GM18508 (cell line): ENCODE data around the gene TM4SF5.

Source experiments
- ATAC-seq: cut with Tn5 transposase; IDR thresholded peaks from one replicate; pipeline ENCODE4 v1.9.1; 2021; ENCODE audit warnings: moderate number of reproducible peaks; ENCODE audit not compliant: insufficient read depth, unreplicated experiment

The TM4SF5 gene, protein sequence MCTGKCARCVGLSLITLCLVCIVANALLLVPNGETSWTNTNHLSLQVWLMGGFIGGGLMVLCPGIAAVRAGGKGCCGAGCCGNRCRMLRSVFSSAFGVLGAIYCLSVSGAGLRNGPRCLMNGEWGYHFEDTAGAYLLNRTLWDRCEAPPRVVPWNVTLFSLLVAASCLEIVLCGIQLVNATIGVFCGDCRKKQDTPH

DNA sequence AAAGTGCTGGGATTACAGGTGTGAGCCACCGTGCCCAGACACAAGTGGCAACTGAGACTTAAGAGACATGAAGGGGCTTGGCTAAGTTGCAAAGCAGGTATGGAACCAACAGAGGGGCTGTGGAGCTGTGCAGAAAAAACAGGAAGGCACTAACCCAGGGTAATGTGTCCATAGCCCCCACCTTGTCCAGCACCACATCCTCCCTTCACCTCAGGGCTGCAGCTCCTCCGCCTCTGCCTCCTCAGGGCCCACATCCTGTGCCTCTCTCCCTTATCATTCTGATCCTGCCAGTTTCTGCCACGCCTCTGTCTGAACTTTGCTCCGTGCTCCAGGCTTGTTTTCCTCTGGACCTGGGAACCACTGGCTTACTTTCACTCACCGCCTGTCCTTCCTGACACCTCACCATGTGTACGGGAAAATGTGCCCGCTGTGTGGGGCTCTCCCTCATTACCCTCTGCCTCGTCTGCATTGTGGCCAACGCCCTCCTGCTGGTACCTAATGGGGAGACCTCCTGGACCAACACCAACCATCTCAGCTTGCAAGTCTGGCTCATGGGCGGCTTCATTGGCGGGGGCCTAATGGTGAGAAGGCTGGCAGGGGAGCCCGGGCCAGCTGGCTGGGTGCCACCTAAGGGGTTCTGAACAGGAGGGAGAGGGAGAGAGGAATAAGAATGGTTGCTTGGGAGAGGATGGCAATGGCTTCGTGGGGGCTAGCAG, at the start of gene TM4SF5:
TM4SF5 (plus strand) TSS at position 368 of the 716 bp plus-strand sequence; CDS start at position 405, 37 bp downstream.
- no peak for ATAC-seq

DNA sequence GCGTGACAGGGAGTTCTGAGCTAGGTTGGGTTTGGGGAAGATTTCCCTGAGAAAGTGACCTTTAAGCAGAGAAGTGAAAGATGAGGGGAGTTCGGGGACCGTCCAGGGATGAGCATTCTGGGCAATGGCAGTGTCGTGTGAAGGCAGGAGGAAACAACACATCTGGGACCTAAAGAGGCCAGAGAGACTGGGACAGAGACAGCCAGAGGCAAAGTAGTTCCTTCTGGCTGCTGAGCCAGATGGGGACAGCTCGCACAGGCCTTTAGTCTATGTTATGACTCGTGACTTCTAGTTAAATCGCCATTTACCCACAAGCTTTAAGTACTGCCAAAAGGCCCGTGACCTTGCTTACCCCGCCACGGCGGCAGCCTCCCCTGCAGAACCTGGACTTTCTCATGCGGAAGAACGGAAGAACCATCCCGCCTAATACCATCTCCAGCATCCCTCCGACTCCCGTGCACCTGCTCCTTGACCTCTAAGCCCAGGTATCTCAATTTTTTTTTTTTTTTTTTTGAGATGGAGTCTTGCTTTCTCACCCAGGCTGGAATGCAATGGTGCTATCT, 48.9 kb upstream of the TM4SF5 start:
- ATAC-seq: no peak

DNA sequence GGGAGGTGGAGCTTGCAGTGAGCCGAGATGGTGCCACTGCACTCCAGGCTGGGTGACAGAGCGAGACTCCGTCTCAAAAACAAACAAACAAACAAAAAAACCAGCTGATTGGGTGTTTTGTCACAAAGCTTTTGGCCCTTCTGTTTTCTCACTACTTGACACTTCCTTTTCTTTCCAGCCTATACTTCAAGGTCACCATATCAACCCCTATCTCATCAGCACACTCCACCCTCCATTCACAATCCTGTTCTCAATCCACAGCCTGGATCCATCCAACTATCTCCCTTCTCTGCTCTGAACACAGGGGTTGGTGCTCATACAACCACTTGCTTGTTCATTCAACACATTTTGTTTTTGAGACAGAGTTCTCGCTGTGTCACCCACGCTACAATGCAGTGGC, 47.0 kb upstream of the TM4SF5 start:
- no peak for ATAC-seq

DNA sequence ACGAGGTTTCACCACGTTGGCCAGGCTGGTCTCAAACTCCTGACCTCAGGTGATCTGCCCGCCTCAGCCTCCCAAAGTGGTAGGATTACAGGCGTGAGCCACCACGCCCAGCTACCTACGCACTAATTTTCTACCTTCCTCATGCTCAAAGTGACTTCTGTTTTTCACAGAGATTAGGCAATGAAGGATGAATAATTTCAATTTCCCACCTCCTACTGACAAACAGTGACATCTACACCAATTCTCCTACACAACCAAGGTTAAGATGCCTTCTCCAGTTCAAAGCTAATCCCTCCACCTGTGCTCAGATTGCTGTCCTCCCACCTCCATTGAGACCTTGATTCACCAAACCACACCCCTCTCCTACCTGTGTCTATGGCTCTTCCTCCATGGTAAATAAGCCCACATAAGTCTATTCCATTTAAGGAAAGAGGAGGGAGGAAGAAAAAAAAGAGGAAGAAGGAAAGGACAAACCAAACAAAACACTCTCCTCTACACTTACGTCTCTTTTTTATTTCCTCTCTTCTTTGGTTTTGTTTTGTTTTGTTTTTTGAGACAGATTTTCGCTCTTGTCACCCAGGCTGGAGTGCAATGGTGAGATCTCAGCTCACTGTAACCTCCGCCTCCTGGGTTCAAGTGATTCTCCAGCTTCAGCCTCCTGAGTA, 45.9 kb upstream of the TM4SF5 start:
- ATAC-seq: no peak

DNA sequence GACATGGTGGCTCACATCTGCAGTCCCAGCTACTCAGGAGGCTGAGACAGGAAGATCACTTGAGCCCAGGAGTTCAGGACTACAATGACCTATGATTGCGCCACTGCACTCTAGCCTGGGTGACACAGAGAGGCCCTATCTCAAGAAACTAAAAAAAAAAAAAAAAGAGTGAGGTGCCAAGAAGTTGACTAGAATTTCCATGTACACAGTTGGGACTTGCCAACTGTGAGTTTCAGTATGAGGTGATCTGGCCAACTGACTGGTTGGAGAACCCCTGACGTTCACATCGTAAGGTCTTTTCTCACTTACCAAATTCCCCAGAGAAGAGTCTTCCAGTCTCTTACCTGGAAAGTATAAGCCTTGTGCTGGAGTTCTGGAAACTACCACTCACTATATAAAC, 43.6 kb upstream of the TM4SF5 start:
- no peak for ATAC-seq

DNA sequence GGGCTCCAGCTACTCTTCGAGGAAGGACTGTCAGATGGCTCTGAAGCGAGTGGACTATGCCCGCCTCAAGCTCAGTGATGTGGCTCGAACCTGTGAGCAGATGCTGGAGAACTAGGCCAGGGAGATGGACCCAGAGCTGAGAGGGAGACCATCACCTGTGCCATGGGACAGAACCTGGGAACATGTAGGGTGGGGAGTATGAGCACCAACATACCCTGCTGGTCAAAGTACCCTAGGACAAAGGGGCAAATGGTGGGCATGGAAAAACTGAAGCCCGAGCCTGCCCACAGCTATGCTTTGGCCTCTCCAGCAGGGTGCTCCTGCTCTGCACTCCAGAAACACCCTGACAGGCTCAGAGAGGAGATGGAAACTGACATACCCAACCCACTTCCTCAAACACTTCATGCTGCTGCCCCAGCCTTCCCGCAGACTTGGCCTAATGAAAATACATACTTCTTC, 38.6 kb upstream of the TM4SF5 start:
- ATAC-seq: no peak

DNA sequence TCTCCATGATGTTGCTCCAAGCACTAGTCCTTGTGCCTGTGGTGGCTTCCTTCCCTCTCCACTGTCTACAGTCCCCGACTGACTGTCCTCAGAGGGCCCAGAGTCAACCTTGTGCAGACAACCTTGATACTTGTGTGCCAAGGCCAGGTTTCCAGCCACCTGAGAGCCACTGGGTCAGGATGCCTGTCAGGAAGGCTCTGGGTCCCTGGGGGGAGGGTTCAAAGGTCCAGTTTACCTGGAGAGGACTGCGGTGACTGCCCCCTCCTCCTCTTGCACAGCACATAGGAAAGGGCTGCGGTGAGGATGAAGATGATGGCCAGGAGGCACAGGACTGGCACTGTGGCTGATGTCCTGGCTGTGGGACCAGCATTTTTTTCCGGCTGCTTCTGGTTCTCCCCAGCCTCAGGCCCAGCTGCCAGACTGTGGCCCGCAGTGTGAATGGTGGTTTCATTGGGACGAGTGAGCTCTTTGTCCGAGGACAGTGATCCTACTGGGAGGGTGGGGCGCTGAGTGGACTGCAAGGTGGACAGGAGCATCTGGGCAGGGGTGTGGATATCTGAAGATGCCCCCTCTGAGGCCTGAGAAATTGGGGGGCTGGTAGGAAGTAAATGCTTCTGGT, 36.7 kb upstream of the TM4SF5 start:
- ATAC-seq: no peak

DNA sequence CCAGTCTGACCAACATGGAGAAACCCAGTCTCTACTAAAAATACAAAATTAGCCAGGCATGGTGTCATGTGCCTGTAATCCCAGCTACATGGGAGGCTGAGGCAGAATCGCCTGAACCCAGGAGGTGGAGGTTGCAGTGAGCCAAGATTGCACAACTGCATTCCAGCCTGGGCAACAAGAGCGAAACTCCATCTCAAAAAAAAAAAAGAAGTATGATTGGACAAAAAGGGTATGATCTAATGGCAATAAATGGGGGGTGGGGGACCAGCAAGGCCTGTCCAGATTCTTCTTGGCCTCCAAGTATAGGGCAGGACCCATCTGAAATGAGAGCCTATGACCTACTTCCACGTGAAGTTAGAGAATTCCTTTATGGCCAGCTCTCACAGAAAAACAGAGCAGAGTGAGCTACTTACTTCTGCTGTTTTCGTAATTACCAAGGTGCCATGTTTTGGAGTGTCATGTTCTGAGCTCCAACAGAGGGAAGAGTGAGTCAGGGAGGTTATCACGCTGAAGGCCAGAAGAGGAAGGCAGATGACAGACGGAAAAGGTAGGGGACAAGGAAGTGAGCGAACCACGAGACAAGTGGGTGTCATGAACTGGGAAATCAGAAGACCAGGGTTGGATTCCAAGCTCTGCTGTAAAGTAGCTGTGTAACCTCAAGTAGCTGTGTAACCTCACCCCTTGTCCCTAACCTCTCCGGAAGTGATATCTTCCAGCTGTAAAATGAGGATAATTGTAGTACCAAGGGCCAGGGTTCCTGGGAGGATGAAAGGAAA, 35.6 kb upstream of the TM4SF5 start:
- no peak for ATAC-seq

DNA sequence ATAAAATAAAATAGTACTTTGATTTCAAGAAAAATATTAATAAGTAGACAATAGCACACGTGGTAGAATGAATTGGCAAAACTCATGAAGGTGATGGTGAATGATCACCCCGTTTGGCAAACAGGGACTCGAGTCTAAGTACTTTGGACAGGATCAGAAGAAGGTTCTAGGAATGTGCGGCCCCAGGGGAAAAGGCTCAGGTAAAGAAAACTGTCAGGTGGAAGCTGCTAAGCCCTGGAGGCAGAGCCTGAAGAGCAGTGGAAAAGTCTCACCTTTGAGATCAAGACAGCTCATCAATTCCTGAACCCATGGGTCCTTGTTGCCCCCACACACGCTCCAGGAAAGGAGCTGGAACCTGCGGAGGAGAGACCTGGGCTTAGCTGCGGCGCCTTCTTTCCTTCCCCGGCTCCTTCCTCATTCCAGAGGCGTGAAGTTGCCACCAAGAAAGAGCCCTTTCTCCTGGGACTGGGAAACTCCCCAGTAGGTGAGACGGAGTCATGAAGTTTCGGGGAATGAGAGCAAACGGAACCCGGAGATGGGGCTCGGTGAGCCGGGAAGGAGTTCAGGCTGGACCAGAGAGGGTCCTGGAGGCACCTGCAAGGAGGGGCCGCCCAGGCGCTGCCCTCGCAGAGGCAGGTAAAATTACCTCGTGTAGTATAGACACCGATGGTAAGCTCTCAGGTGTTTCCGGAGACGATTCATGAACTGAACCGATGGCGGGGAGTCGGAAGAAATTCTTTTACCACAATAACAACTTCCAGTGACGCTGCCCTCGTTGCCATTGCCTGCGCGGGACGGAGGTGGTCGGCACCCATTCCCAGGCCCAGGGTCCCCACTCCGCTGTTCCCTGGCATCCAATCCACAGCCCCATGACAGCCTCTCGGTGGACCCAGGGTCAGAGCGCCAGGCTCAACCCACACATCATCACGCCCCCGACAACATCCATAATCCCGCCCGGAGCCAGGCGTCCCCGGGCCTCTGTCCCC, 33.3 kb upstream of the TM4SF5 start:
- no peak for ATAC-seq

DNA sequence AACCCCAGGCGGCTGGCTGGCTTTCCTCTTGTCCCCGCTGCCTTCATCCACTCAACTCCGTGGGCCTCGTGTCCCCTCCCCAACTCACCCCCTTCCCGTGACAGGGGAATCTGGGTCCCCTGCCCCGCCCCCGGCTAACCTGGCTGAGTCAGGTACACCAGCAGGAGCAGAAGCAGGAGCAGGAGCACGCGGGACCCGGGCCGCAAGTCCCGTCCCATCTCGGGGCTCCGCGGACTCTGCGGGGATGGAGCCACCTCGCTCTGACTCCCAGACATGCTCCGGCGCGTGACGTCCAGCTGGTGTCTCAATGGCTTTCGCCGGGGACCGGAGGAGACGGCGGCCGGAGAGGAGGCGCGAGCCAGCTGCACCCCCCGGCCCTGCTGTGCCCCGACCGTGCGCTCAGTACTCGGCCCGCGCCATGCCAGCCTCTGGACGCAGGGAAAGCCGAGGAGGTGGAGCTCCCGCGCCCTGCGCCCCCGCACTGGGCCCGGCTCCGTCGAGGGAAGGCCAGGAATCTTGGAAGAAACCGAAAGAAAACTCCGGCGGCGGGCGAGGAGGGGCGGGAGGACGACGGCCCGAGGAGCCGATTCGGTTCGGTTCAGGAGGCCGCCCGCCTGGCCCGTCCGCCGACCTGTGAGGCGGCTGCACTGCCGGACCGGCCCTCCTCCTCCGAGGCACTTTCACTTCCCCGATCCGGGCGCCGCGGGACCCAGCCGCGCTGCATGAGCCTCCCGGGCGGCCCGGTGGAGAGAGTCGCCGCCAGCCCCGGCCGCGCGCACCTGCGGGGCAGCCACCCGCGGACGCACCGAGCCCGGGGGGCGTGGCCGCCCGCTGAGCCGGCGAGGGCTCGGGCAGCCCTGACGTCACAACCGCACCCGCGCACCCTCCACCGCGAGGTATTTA, 32.3 kb upstream of the TM4SF5 start, which contains the start of the genes CXCL16 and ZMYND15:
CXCL16 (minus strand) TSS at position 807 of the 903 bp plus-strand sequence; CDS start at position 218, 589 bp downstream.
ZMYND15 (plus strand) TSS at position 712 of the 903 bp plus-strand sequence. CDS start 716 bp downstream, outside the sequence.
- ATAC-seq: no peak

DNA sequence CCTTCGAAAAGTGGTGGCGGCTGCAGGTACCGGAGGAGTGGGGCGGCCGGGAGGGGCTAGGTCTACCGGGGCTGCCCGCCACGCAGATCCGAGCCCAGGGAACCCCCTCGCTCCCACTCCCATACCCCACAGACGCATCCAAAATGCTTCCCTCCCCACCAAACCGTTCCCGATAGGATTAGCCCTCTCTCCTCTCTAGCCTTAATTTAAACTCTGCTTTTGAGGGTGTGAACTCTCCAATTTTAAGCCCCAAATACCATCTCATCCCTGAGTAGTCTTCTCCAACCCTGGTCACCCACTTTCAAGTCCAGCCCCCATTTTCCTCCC, 31.7 kb upstream of the TM4SF5 start:
- ATAC-seq: no peak

DNA sequence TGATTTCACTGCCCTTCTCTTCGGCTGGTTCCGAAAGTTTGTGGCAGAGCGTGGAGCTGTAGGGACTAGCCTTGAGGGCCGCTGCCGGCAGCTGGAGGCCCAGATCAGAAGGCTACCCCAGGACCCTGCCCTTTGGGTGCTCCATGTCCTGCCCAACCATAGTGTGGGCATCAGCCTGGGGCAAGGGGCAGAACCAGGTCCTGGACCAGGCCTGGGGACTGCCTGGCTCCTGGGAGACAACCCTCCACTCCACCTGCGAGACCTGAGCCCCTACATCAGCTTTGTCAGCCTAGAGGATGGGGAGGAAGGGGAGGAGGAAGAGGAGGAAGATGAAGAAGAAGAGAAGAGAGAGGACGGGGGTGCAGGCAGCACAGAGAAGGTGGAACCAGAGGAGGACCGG, 31.1 kb upstream of the TM4SF5 start:
- ATAC-seq: no peak

DNA sequence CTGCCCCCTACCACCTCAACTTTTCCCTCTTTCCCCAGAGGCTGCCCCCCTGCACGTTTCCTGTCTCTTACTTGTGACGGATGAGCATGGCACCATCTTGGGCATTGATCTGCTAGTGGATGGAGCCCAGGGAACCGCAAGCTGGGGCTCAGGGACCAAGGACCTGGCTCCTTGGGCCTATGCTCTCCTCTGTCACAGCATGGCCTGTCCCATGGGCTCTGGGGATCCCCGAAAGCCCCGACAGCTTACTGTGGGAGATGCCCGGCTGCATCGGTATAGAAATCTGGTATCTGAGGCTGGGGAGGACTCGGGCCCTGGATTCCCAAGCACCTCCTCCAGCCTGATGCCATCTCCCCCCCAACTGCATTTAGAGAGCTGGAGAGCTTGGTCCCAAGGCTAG, 30.1 kb upstream of the TM4SF5 start:
- no peak for ATAC-seq

DNA sequence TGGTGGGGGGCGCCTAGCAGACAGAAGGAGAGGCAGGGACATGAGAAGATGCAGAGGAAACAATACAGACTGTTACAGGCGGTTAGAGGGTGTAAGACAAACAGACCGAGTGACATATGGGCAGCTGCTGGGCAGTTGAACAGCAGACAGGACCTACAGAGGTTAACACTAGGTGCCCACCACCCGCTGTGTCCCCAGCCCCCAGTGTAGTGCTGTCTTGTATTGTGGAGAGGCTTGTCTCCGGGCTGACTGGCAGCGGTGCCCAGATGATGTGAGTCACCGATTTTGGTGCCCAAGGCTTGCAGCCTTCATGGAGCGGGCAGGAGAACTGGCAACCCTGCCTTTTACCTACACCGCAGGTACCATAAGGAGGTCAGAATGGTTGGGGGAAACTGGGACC, 29.6 kb upstream of the TM4SF5 start:
- ATAC-seq: no peak

DNA sequence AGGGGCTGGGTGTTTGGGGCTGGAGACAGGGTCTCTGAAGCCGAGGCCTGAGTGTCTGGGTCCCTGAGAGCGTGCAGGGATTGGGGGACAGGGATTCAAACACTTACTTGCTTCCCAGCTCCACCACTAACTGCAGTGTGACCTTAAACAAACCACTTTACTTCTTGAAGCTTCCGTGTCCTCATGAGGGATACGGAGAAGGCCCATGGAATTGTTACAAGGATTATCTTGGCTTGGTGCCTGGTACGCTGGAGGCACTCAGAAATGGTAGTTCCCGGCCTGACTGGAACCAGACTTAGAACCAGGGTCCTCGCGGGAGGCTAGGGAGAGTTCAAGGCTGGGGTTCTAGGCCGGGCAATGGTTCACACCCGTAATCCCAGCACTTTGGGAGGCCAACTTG, 29.1 kb upstream of the TM4SF5 start:
- ATAC-seq: no peak

DNA sequence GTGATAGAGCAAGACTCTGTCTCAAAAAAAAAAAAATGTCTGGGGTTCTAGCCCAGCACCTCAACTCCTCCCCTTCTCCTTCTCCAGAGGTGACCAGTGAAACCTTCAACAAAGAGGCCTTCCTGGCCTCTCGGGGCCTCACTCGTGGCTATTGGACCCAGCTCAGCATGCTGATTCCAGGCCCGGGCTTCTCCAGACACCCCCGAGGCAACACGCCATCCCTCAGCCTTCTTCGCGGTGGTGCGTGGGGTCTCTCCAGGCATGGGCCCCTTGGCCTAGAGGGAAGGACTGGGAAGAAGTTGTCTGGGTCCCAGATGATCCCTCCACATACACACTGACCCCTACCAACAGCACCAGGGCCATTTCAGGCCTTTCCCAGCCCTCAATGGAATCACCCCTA, 28.5 kb upstream of the TM4SF5 start:
- ATAC-seq: no peak

DNA sequence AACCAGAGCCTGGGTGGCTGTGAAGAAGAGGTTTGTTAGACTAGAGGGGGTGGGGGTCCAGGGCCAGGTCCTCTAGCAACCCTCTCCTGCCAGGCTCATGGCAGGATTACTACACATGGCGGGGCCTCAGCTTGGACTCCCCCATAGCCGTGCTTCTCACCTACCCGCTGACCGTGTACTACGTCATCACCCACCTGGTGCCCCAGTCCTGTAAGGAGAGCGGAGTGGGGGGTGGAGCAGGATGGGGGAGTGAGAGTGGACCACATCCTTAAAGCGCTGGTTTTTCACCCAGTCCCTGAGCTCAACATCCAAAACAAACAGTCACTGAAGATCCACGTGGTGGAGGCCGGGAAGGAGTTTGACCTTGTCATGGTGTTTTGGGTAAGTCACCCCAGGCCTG, 27.8 kb upstream of the TM4SF5 start:
- no peak for ATAC-seq
